HG03571 (cell line): ENCODE results near the gene SYT6.
A peak's percentile ranks its signal among the peaks of the same experiment; 100 is the strongest.

Source experiments
- ATAC-seq: cut with Tn5 transposase; IDR thresholded peaks from one replicate; pipeline ENCODE4 v1.9.1; 2021; ENCODE audit not compliant: unreplicated experiment

SYT6 gene

DNA sequence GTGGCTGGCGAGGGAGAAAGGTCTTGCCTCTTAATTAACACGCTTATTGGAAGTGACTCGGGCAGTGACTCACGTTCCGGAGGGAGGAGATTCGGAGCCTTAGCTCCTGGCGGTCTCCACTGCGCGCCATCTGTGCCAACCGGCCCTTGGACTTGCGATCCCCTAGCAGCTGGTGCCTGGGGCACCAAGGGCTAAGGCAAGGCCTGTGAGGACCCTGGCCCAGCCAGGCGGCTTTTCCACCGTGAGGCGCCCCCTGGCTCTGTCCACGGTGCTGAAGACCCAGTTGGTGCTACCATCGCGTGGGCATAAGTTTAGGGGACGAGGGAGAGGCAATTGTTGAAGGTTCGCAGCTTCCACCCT is 1.3 kb upstream of the SYT6 start:
- no peak for ATAC-seq

DNA sequence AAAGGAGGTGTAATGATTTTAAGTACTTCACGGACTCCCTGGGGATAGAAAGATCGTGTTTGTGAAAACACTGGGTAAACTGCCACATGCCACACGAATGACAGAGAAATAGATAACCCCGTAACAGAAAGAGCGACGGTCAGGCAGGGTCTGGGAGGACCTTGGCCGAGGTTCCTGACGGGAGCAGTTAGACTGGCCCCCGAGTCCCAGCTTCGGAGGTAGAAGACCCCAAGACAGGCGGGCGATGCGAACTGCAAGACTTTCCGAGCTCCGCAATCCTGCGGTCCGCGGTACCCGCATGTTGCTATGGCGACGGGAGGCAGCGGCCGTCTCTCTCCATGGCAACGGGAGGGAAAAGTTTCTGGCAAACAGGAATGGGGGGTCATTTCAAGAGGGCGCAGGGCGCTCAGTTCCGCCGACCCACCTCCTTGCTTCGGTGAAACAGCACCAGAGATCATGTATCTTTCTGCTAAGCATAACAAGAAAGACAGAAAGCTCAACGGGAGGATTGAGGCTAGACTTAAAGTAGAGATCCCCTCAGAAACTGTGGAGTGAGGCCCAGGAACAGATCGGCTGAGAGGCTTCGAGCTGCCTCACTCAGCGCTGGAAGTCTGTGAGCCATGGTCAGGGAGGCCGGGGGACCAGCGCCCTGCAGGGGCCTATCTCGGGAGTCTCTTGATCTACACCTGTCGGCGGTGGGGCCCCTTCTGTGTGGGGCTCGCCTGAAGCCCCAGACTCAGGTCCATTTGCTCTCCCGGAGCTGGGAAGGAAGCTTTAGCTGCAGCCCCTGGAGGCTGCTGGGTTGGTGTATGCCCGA is 685 bp upstream of the SYT6 start:
- ATAC-seq: no peak

DNA sequence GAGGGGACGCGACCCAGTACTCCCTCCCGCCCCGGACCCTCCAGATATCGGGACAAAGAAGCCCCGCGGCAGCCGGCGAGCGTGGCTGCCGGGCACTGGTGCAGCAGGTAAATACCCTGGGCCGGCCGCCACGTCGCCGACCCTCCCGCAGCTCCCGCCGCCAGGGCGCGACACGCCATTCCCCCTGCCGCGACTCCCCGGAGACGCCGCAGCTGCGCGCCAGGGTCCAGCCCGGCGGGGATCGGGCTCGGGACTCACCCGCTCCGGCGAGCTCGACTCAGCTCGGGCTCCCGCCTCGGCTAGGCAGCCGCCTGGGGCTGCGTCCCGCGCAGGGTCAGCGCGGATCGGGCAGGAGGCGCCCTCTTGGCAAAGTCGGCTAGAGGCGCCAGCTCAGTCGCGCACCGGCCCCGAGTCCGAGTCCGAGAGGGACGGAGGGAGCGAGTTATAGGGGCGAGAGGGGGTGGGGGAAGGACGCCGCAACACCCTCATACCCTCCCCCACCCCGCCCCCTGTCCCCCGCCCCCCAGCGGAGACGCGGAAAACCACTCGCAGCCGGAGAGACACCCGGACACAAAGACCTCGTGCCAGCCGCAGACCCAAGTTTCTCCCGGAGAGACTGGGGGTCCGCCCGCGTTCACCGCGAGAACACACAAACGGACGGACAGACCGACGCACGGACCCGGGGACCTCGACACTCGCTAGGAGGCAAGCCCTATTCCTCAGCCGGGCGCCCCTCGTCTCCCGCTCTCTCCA is 985 bp downstream of the SYT6 start:
- no peak for ATAC-seq

DNA sequence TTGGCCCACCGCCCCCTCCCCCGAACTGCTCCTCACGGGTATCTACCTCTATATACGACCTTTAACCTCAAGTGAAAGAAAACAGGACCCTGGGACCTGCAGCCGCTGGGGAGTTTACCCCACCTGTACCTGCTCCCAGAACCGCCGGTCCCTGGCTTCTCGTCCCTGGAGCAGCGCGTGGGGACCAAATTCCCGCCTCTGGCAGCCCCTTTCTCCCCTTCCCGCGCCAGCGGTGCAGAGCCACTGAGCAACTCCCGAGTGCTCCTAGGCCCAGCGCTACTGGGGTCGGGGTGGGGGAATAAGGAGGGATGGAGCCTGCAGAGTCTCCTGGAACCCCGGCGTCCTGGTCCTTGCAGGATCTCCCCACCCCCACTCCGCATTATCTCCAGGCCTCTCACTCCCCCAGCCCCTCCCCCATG is 1.6 kb downstream of the SYT6 start:
- ATAC-seq: no peak

DNA sequence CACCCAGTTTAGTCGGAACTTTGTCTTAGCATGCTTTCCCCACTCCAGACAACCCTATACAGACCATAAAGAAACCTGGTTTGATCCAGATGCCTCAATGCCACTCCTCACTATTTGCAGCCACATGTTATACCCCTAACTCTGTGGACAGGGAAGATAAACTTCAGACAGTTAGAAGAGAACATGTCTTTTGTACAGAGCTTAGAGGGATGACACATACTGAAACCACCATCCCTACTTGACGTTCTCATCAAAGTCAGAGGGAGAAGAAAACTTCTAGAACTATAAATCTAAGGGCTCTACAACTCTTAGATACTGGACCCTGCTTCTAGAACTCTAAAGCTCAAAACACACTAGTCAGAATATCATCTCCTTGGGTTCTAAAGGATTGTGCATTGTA is 3.7 kb downstream of the SYT6 start:
- ATAC-seq: no peak

DNA sequence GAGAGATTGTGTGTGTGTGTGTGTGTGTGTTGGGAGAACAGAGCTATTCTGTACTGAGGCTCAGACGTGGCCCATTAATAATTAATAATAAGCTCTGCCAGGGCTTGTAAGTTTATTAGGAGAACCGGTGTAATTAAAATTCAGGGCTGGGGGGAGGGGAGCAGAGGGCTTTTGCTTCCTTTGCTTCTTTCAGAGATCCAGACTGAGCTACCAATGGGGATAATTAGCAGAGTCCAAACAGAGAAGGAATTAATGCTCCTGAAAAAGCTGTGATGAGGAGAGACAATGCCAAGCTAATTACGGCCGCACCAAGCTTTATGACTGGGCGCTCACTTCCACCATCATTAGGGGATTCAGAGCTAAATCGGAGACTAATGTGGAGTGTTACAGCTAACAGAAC is 4.5 kb downstream of the SYT6 start:
- ATAC-seq: no peak

DNA sequence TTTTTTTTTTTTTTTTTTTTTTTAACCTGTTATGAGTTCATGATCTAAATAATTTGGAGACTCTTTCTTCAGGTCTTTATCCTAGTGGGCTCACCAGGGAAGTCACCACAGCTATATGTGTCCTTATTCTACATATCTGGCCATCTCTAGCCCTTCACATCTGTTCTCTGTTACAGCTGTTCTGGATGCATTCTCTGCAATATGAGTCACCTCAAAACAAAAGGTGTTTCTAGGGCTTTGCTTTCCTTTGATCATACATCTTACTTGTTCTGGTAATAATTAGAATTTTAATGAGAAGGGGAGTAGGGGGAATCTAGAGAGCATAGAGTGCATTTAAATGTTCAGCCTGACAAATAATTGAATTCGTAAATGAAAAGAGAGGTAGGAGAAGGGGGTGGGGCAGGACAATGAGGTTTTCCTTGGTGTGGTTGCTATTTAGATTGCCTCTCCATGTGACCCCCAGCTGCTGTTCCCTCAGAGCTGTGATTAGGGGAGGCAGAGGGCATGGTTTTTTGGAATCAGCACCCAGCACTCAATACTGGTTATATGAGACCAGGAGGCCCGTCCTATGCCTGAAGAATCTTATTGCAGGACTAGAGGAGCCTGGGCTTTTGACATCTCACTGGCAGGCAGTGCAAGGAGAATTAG is 8.0 kb downstream of the SYT6 start:
- no peak for ATAC-seq

DNA sequence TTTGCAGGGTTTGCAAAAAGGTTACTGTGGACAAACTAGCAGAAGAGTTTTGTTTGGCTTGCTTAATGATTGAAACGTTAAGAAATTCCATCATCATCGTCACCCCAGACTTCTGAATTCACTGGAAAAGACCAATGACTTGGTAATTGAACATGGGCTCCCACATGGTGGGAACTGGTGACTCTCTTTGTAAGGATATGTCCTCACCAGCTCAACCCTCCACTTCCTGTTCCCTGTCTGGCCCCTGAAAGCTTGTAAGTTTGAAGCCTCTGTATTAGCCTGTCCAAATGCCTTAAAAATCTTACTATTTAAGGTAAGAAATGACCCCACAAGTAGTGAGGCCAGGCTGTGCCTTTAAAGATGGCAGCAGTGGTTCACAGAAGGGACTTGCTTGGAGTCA is 9.7 kb downstream of the SYT6 start:
- ATAC-seq: no peak

DNA sequence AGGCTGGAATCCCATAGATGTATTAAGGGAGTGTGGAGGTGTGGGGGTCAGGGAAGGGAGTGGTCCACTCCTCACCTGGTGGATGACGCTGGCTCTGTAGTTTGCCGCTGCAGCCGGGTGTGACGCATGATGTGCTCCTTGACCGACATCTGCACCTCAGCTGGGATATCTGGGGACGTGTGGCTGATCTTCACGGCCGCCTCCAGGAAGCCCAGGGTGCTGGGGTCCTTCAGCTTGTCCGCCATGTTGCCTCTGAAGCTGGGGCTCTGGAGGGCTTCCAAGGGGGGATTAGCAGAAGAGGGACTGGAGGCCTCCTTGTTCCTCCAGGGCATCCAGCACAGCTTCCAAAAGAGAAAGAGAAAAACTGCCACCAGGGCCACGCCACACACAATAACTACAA is 14.1 kb downstream of the SYT6 start:
- ATAC-seq: no peak

DNA sequence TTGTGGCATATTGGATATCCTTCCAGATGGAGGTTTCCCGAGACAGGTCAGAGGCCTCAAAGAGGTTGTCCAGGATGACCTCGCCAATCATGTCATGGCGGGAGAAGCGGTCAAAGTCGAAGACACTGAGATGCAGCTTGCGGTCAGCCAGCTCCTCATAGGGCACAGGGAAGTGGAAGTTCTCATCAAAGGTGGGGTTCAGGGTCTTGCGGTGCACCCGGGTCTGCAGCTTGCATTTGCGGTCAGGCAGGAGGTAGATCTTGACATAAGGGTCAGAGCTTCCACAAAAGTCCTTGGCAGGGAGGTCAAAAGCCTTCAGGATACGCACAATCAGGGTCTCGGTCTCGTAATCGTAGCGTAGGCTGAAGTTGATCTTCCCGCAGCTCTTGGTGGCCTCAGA is 16.2 kb downstream of the SYT6 start:
- no peak for ATAC-seq

DNA sequence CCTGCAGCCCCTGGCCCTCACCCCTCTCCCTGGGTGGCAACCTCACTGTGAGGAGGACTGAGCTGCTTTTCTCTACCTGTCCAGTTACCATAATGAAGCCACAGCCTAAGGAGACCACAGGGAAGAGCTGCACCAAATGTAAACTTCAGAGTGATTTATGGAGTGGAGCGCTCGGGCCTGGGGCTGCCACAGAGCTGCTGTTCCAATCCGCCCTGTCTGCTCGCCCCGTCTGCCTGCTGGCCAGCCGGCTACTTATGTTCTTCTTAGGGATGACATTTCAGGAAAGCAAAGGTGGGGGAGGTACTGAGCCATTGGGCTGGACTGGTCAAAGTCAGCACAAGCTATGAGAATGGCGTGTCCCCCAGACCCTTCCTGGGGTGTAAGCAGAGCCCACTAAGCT is 17.9 kb downstream of the SYT6 start:
- ATAC-seq: no peak

DNA sequence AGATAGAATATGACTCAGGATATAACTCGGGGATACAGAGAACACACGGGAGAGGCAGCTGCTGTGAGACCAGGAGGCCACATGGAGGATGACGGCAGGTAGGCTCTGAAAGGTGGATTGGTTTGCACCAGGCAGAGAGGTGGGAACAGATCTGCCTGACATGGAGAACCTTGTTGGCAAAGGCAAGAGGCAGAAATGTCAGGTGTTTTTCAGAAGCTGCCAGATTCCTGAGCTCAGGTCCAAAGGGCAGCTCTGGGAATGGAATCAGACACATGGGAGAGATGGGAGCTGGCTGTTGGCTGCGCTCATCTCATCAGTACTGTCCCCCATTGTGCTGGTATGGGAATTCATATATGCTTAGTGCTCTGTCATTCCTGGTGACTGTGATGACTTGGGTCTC is 19.2 kb downstream of the SYT6 start:
- ATAC-seq: no peak

DNA sequence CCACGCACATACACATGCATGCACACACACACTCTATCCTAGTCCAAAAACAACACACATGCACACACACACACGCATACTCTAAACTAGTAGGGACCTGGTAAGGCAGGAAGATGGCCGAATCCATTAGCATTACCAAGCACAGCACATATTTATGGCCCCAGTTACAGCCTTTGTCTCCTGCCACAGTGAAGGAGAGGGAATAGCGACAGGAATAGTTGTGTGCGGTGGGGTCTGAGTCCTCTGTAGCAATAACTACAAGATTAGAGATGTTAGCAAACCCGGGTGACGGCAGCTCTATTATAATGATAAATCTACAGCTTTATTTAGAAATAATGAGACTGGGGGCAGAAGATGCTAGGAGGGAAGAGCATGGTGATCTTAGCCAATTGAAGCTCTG is 20.5 kb downstream of the SYT6 start:
- ATAC-seq: no peak

DNA sequence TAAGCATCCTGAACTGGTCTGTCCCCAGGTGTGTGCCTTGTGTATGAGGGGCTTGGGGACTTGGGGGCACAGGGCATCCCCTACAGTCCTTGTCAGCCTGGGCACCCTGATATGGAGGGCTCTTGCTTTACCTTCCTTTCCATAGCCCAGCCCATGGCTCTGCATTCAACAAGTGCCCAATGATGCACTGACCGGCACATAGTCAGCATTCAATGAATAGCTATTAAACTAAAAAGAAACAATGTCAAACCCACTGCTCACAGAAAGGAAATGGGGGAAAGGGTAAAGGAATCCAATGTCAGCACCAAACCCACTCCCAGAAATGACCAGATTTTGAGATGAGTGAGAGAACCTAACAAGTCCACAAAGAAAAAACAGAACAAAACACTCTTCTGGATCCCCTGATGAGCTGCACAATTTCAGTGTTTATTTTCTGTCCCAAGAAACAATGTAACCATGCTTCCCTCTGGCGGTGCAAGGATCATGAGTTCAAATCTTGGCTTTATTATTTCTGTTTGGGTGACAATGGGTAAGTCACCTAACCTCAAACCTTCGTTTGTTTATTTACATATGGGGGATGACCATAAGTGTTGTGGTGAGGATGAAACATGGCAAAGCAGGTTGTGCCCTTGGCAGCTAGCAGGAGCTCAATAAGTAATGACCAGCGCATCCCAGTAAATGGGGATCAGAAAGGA is 22.0 kb downstream of the SYT6 start:
- no peak for ATAC-seq

DNA sequence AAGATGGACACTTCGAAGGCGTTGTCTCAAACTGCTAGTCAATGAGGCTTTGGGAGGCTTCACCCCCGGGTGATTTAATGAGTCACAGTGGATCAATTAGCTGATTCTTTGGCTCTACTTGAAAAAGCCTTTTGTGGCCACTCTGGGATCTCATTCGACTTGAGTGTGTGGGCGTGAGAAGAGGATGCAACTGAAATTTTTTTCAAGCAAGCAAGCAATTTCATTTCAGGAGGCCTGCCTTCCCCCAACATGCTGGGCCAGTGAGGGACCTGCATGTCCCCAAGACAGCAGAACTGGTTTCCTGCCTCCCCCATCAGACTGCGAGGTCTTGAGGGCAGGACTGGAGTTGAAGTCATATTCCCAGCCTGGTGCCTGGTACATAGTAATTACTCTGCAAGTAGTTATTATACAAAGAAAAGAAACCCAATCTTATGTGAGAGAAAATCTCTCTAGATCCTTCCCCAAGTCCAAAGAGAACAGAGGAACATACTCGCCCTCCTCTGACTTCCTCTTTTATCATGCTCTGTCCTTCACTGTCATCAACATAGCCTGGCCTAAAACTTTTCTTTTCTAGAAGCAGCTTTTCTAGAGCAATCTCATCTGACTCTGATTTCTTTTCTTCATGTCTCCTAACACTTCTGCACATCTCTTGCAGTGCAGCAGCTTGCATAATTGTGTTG is 22.7 kb downstream of the SYT6 start:
- ATAC-seq: no peak

DNA sequence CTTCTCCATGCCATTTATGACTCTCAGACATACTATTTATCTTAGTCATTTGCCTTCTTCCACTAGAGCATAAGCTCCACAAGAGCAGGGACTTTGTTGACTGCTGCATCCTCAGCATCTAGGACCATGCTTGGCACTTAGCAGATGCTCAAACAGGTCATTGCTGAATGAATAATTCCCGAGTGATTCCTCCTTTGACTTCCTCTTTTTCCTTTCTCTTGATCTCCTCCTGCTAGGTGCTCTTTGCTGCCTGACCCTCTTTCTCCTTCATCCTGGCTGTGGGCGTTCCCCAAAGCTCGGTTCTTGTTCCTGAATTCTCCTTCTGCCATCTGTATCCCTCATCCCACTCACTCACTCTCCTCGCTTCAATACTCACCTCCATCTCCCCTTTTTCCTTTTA is 23.5 kb downstream of the SYT6 start:
- no peak for ATAC-seq

DNA sequence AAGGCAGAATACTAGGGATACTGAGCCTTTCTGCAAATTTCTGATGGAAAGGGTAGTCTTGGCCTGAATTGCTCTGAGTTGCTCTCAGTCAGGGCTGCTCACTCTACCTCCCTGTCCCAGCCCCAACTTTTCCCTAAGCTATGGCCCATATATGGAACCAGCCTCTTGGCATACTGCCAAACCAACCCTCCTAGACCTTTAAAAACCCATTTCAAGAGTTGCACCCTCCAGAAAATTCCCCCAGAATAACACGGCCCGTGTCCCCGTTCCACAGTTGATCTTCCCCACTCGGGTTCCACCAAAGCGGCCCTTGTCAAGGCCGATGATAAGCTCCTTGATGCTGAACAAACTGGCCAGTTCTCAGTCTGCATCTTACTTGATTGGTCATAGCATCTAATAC is 25.4 kb downstream of the SYT6 start:
- no peak for ATAC-seq

DNA sequence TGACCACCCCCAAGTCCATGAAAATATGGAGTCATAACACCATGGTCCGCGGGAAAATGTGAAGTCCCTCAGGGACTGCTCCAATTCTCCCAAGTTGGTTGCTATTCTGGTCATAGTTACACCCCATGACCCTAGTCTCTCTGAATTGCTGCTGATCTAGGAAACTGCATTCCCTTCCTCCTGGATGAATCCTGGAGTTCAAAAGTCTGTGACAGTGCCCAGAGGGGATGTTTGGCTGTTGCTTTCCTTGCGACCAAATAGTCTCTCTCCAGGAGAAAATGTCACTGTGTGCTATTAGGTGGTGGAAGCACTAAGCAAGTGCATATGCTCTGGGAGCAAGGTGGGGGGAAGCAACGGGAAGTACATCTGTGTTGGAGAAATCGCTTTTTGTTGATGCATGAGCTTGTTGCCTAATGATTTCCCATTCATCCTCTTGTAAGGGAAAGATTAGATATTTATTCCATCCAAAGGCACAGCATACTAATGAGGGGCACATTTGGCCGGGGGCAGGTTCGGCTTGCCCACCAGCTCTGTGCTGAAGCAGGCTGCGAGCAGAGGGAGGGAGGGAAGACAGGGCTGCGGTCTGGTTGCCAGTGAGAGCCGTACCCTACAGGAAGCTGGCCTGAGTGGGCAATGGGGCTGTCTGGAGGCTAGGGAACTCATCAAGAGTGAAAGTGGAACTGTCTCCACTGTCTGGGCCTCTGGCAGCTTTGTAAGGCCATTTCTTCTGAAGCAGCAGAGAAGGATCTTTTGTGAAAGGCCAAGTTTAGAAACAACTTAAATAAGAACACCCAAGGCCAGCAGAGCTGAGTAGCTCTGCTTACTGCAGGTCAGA is 27.2 kb downstream of the SYT6 start:
- peak; percentile 65 for ATAC-seq

DNA sequence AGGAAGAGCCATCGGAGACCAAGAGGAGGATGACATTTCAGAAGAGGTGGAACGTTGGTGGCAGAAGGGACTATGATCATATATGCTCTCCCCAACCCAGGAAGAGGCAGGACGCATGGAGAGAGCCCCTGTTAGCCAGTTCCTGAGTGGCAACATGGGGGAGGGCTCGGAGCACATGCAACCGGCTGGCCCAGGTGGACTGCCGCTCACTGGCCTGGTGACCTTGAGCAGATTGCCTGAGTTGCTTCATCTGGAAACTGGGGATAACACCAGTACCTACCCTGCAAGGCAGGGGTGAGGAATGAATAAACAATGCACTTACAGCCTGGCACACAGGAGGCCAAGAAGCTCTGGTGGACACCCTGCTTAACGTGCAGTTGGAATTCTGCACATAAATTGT is 29.0 kb downstream of the SYT6 start:
- no peak for ATAC-seq

DNA sequence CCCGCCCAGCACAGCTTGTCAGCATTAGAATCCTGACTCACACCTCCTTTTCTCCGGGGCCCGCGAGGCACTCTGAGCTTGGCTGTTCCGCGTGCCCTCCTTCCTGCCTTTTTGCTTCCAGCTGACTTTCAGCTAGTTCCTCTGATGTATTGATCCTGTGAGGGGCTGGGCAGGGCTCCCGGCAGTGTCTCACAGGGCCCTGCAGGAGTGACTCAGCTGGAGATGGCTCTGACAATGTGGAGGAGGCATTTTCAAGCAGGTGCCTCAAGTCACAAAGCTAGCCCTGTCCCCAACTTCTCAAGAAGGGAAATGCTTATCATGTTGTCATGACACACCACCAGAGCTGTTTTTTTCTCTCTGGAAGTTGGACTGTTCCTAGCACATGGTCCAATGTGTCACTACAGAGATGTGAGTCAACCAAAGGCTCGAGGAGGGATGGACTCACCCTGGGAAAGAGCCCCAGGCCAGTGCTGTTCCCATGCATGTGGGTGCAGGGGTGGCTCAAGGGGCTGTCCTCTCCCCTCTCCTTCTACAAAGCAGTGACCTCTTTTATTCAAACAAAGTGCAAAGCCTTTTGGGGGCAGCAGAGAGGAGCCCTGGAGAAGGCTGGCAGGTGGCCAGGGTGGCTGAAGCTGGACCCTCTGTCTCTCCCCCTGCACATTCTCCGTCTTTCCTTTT is 30.6 kb downstream of the SYT6 start:
- no peak for ATAC-seq
